BLaER1 treated with 17β-estradiol and CSF1 and Interleukin-3, amounts not matched to agents 10 nM and 100 nM (cell line): ENCODE results near the gene ARL14EPL.

ENCODE experiments used
- H3K27ac ChIP-seq, 11 experiments: shearing (Covaris generic); formaldehyde crosslinking; 2 replicates each; pipeline ENCODE4 v1.8.1; 2022
- H3K27me3 ChIP-seq, 11 experiments: shearing (Covaris generic); formaldehyde crosslinking; 2 replicates each; pipeline ENCODE4 v1.8.1; 2022
- H3K36me3 ChIP-seq, 11 experiments: shearing (Covaris generic); formaldehyde crosslinking; 2 replicates each; pipeline ENCODE4 v1.8.1; 2022
- H3K4me1 ChIP-seq, 10 experiments: shearing (Covaris generic); formaldehyde crosslinking; 2 replicates each; pipeline ENCODE4 v1.8.1; 2022
- H3K4me2 ChIP-seq, 11 experiments: shearing (Covaris generic); formaldehyde crosslinking; 2 replicates each; pipeline ENCODE4 v1.8.1; 2022
- H3K4me3 ChIP-seq, 10 experiments: shearing (Covaris generic); formaldehyde crosslinking; 2 replicates each; pipeline ENCODE4 v1.8.1; 2022
- H3K9ac ChIP-seq, 11 experiments: shearing (Covaris generic); formaldehyde crosslinking; 2 replicates each; pipeline ENCODE4 v1.8.1; 2022
- H3K9me3 ChIP-seq, 11 experiments: shearing (Covaris generic); formaldehyde crosslinking; replicated peaks in 1 of 11; 2 replicates each; pipeline ENCODE4 v1.8.1; 2022
- H4K20me1 ChIP-seq, 11 experiments: shearing (Covaris generic); formaldehyde crosslinking; 2 replicates each; pipeline ENCODE4 v1.8.1; 2022
- Cebpa-rat ChIP-seq, 11 experiments: shearing (Covaris generic); IDR thresholded peaks; 2 replicates each; pipeline ENCODE4 v1.8.1; 2022

Gene ARL14EPL

GRCh38 chr5:116032094-116032517 lies at the start of gene ARL14EPL:
Gene ARL14EPL (plus strand): TSS chr5:116032472. CDS start chr5:116051466, 18,994 bp downstream.
- Histone ChIP-seq H3K4me1 (peaks cover 3 to 11% (median 5%) of the 10 kb centered on the region in 10 experiments; a peak in 16 of 20 replicates), H3K36me3 (no peaks in the 10 kb centered on the region), H3K9ac (no peak within 1 kb of the TSS), H3K4me3 (no peak within 1 kb of the TSS), H4K20me1 (no peaks in the 10 kb centered on the region), H3K27ac (no peak within 1 kb of the TSS), H3K9me3 (no peaks in the 10 kb centered on the region), H3K4me2 (peak within 1 kb of the TSS in 3 of 11 experiments; percentile 5 to 44 (median 19); a peak in 3 of 22 replicates), H3K27me3 (no peaks in the 10 kb centered on the region)
- TF ChIP-seq Cebpa-rat (IDR thresholded peaks at IDR 0.05): peak in 2 of 11 experiments; percentile 26 to 30; a peak in 1 of 22 replicates

GRCh38 chr5:115983519-115983918 lies 48.8 kb upstream of the ARL14EPL start:
- Histone ChIP-seq H3K4me3 (no peak overlapping the region), H3K36me3 (no peaks in the 10 kb centered on the region), H3K4me1 (0 out of 20 replicates have a peak, but pooled peaks cover 0 to 5% (median 0%) of the 10 kb centered on the region in 10 experiments), H3K4me2 (no peak overlapping the region), H3K27ac (no peak overlapping the region), H3K9ac (no peak overlapping the region), H3K9me3 (no peaks in the 10 kb centered on the region), H3K27me3 (no peaks in the 10 kb centered on the region), H4K20me1 (no peaks in the 10 kb centered on the region)
- no peak for TF ChIP-seq Cebpa-rat (IDR thresholded peaks at IDR 0.05)

- H3K4me2 ChIP-seq: no peak overlapping the region
- no peaks in the 10 kb centered on the region for H3K27me3 ChIP-seq
- no peaks in the 10 kb centered on the region for H4K20me1 ChIP-seq
- H3K9ac ChIP-seq: no peak overlapping the region
- TF ChIP-seq Cebpa-rat (IDR thresholded peaks at IDR 0.05): no peak
- no peaks in the 10 kb centered on the region for H3K9me3 ChIP-seq
- no peaks in the 10 kb centered on the region for H3K4me1 ChIP-seq
- no peaks in the 10 kb centered on the region for H3K36me3 ChIP-seq
- no peak overlapping the region for H3K27ac ChIP-seq
- H3K4me3 ChIP-seq: no peak overlapping the region
Observed at GRCh38 chr5:115985802-115986757, 46.2 kb upstream of the ARL14EPL start.

- H3K27ac ChIP-seq: no peak overlapping the region
- no peak for TF ChIP-seq Cebpa-rat (IDR thresholded peaks at IDR 0.05)
- H3K9ac ChIP-seq: no peak overlapping the region
- no peaks in the 10 kb centered on the region for H3K9me3 ChIP-seq
- no peaks in the 10 kb centered on the region for H3K27me3 ChIP-seq
- no peaks in the 10 kb centered on the region for H3K4me1 ChIP-seq
- H4K20me1 ChIP-seq: no peaks in the 10 kb centered on the region
- no peak overlapping the region for H3K4me3 ChIP-seq
- H3K36me3 ChIP-seq: no peaks in the 10 kb centered on the region
- no peak overlapping the region for H3K4me2 ChIP-seq
Observed at GRCh38 chr5:115988002-115988401, 44.3 kb upstream of the ARL14EPL start.

- Histone ChIP-seq H4K20me1 (no peaks in the 10 kb centered on the region), H3K9me3 (no peaks in the 10 kb centered on the region), H3K27ac (no peak overlapping the region), H3K4me1 (no peaks in the 10 kb centered on the region), H3K4me3 (no peak overlapping the region), H3K4me2 (no peak overlapping the region), H3K27me3 (no peaks in the 10 kb centered on the region), H3K36me3 (no peaks in the 10 kb centered on the region), H3K9ac (no peak overlapping the region)
- TF ChIP-seq Cebpa-rat (IDR thresholded peaks at IDR 0.05): no peak
Observed at GRCh38 chr5:115992848-115993350, 39.4 kb upstream of the ARL14EPL start.

- H3K27ac ChIP-seq: no peak overlapping the region
- H3K27me3 ChIP-seq: no peaks in the 10 kb centered on the region
- no peaks in the 10 kb centered on the region for H3K36me3 ChIP-seq
- no peak overlapping the region for H3K4me3 ChIP-seq
- H3K9ac ChIP-seq: no peak overlapping the region
- H3K4me1 ChIP-seq: no peaks in the 10 kb centered on the region
- no peaks in the 10 kb centered on the region for H4K20me1 ChIP-seq
- H3K9me3 ChIP-seq: no peaks in the 10 kb centered on the region
- no peak overlapping the region for H3K4me2 ChIP-seq
- TF ChIP-seq Cebpa-rat (IDR thresholded peaks at IDR 0.05): no peak
Observed at GRCh38 chr5:115995351-115995750, 36.9 kb upstream of the ARL14EPL start.

- no peak overlapping the region for H3K4me2 ChIP-seq
- TF ChIP-seq Cebpa-rat (IDR thresholded peaks at IDR 0.05): no peak
- H3K9ac ChIP-seq: no peak overlapping the region
- no peak overlapping the region for H3K27ac ChIP-seq
- no peaks in the 10 kb centered on the region for H3K4me1 ChIP-seq
- H4K20me1 ChIP-seq: no peaks in the 10 kb centered on the region
- no peaks in the 10 kb centered on the region for H3K27me3 ChIP-seq
- no peaks in the 10 kb centered on the region for H3K36me3 ChIP-seq
- H3K4me3 ChIP-seq: no peak overlapping the region
- no peaks in the 10 kb centered on the region for H3K9me3 ChIP-seq
Observed at GRCh38 chr5:116002116-116002906, 30.0 kb upstream of the ARL14EPL start.

- no peak overlapping the region for H3K4me3 ChIP-seq
- H4K20me1 ChIP-seq: no peaks in the 10 kb centered on the region
- H3K4me2 ChIP-seq: no peak overlapping the region
- H3K4me1 ChIP-seq: no peaks in the 10 kb centered on the region
- TF ChIP-seq Cebpa-rat (IDR thresholded peaks at IDR 0.05): no peak
- H3K9me3 ChIP-seq: no peaks in the 10 kb centered on the region
- H3K9ac ChIP-seq: no peak overlapping the region
- H3K36me3 ChIP-seq: no peaks in the 10 kb centered on the region
- H3K27me3 ChIP-seq: no peaks in the 10 kb centered on the region
- H3K27ac ChIP-seq: no peak overlapping the region
Observed at GRCh38 chr5:116004248-116004647, 28.0 kb upstream of the ARL14EPL start.

- Histone ChIP-seq H3K4me2 (no peak overlapping the region), H4K20me1 (no peaks in the 10 kb centered on the region)
- TF ChIP-seq Cebpa-rat (IDR thresholded peaks at IDR 0.05): no peak
Observed at GRCh38 chr5:116009806-116010205, 22.5 kb upstream of the ARL14EPL start.

More at GRCh38 chr5:116009806-116010205, 22.5 kb upstream of the ARL14EPL start:
- Histone ChIP-seq H3K27me3 (no peaks in the 10 kb centered on the region), H3K4me3 (no peak overlapping the region), H3K36me3 (no peaks in the 10 kb centered on the region), H3K27ac (no peak overlapping the region), H3K4me1 (no peaks in the 10 kb centered on the region), H3K9me3 (no peaks in the 10 kb centered on the region), H3K9ac (no peak overlapping the region)
